CD4-positive, alpha-beta T cell (primary cell): ENCODE data around the gene ADGRG6. TPM values are rescaled to one million over a fixed set of nuclear protein-coding genes. Genes with fewer than 3 reads are reported as not detected.
A peak's percentile ranks its signal among the peaks of the same experiment; 100 is the strongest.

Experiments
- ATAC-seq: fragments of 200-7000 bp; cut with Tn5 transposase; one replicate; pipeline ENCODE4 v1.10.0; 2022; ENCODE audit warnings: mild to moderate bottlenecking; ENCODE audit not compliant: poor library complexity
- CTCF ChIA-PET: fragments of 350-600 bp; sonication (Branson Sonifier 250); formaldehyde crosslinking; loops from one replicate; lab custom pipeline; 2021; ENCODE audit warnings: antibody characterized with exemption, inconsistent platforms; lab: Charles Lee
- POLR2A ChIA-PET: fragments of 350-600 bp; sonication (Branson Sonifier 250); formaldehyde crosslinking; loops from one replicate; lab custom pipeline; 2021; ENCODE audit warnings: antibody characterized with exemption, inconsistent platforms; lab: Charles Lee
- DNase-seq, 14 experiments: peaks; one replicate each; pipeline ENCODE4 v3.0.0-alpha.2; 2013 to 2020; ENCODE audit warnings: mixed read lengths in 2 of 14
- H3K27ac ChIP-seq, 2 donors: one replicate each; pipeline versions ENCODE4 v1.5.1 to v1.7.0; 2013; ENCODE audit warnings: low read length in 2 of 2, low read depth in 1 of 2, mild to moderate bottlenecking in 1 of 2
- H3K27me3 ChIP-seq, 2 experiments: 1 replicate in 1 of 2; 2 replicates in 1 of 2; pipeline versions ENCODE4 v1.6.1 to v1.7.0; 2013; ENCODE audit warnings: low read length in 2 of 2, control low read depth in 1 of 2, mild to moderate bottlenecking in 1 of 2, moderate library complexity in 1 of 2; ENCODE audit not compliant: insufficient read depth in 2 of 2, control insufficient read depth in 1 of 2
- H3K36me3 ChIP-seq: one replicate; pipeline ENCODE4 v1.6.1; 2013; ENCODE audit warnings: low read length, control low read depth; ENCODE audit not compliant: insufficient read depth
- H3K4me1 ChIP-seq: one replicate; pipeline ENCODE4 v1.6.1; 2013; ENCODE audit warnings: low read length, control low read depth; ENCODE audit not compliant: insufficient read depth
- H3K4me3 ChIP-seq: one replicate; pipeline ENCODE4 v1.5.1; 2013; ENCODE audit warnings: mild to moderate bottlenecking, low read length, moderate library complexity
- H3K9me3 ChIP-seq, 2 experiments: 1 replicate in 1 of 2; 2 replicates in 1 of 2; pipeline versions ENCODE4 v1.6.1 to v1.7.0; 2013; ENCODE audit warnings: low read length in 2 of 2, mild to moderate bottlenecking in 2 of 2, control low read depth in 1 of 2, moderate library complexity in 1 of 2; ENCODE audit not compliant: control insufficient read depth in 1 of 2, insufficient read depth in 1 of 2
- H3K27ac Mint-ChIP-seq: one replicate; pipeline ENCODE4 v1.8.0; 2020; ENCODE audit warnings: mixed read lengths
- H3K27me3 Mint-ChIP-seq: one replicate; pipeline ENCODE4 v1.8.0; 2021; ENCODE audit warnings: mixed read lengths
- H3K36me3 Mint-ChIP-seq: one replicate; pipeline ENCODE4 v1.8.0; 2021; ENCODE audit warnings: low read depth, mixed read lengths
- H3K4me1 Mint-ChIP-seq: one replicate; pipeline ENCODE4 v1.8.0; 2021; ENCODE audit warnings: low read depth, mixed read lengths
- H3K4me3 Mint-ChIP-seq: one replicate; pipeline ENCODE4 v1.8.0; 2020; ENCODE audit warnings: mild to moderate bottlenecking, mixed read lengths
- H3K9me3 Mint-ChIP-seq: one replicate; pipeline ENCODE4 v1.8.0; 2020; ENCODE audit warnings: mixed read lengths
- CTCF ChIP-seq: fragments of 200-600 bp; IDR thresholded peaks from one replicate; pipeline ENCODE4 v1.8.0; 2022; ENCODE audit warnings: antibody characterized with exemption, mild to moderate bottlenecking
- intact Hi-C, 2 experiments: fragments of 100-400 bp; cut with DNase I in 1 of 2; cut with micrococcal nuclease in 1 of 2; formaldehyde crosslinking; loops; one replicate each; pipeline versions ENCODE4 v1.15.1 to v1.9.0; 2023 to 2025; cut with DNase I, micrococcal nuclease
- total RNA-seq, 174 experiments: library from RNA in 2 of 174; stranded (reverse) in 2 of 174; gene quantifications; one replicate each; pipeline ENCODE4 v1.2.3 and lab custom pipeline; 2021 to 2026

ADGRG6 gene
- total RNA-seq, 2 experiments from 2014 or later, result 0.31 to 0.63 TPM

GRCh38 chr6:142328070-142328469 is 26.3 kb downstream of the ADGRG6 start:
- H3K9me3 Mint-ChIP-seq, result no peaks in the 10 kb centered on the region
- H3K27ac Mint-ChIP-seq, result no peak overlapping the region
- ChIA-PET CTCF (no interaction called here), POLR2A (no interaction called here)
- H3K36me3 Mint-ChIP-seq, result no peaks in the 10 kb centered on the region
- Histone ChIP-seq H3K4me1 (no peaks in the 10 kb centered on the region), H3K27me3 (no peaks in the 10 kb centered on the region), H3K36me3 (no peaks in the 10 kb centered on the region), H3K9me3 (no peaks in the 10 kb centered on the region), H3K4me3 (no peak overlapping the region), H3K27ac (no peak overlapping the region)
- H3K4me1 Mint-ChIP-seq, result peaks cover 10% of the 10 kb centered on the region
- DNase-seq (no peak), ATAC-seq (no peak)
- H3K4me3 Mint-ChIP-seq, result no peak overlapping the region
- no peak for TF ChIP-seq CTCF
- intact Hi-C loops, result no loop called here
- H3K27me3 Mint-ChIP-seq, result peaks cover 5% of the 10 kb centered on the region

GRCh38 chr6:142329486-142330113 is 27.8 kb downstream of the ADGRG6 start:
- Histone ChIP-seq H3K27me3 (no peaks in the 10 kb centered on the region), H3K27ac (no peak overlapping the region), H3K36me3 (no peaks in the 10 kb centered on the region), H3K4me3 (no peak overlapping the region), H3K9me3 (no peaks in the 10 kb centered on the region), H3K4me1 (no peaks in the 10 kb centered on the region)
- Mint-ChIP-seq H3K9me3 (no peaks in the 10 kb centered on the region), H3K4me3 (no peak overlapping the region), H3K4me1 (peaks cover 10% of the 10 kb centered on the region), H3K27ac (no peak overlapping the region), H3K27me3 (peaks cover 3% of the 10 kb centered on the region), H3K36me3 (no peaks in the 10 kb centered on the region)
- ChIA-PET CTCF (interaction anchor here (1.2 to 1.6 kb wide), 2 partner anchors 13 to 14 kb away, joined by 3 read pairs; no protein-coding TSS in a partner anchor), POLR2A (interaction anchor here (1.0 kb wide), 1 partner anchor 18 kb away, joined by 3 read pairs; no protein-coding TSS in a partner anchor)
- DNase-seq, result no peak
- ATAC-seq, result no peak
- no peak for TF ChIP-seq CTCF
- intact Hi-C loops, result no loop called here

GRCh38 chr6:142331075-142331551 is 29.3 kb downstream of the ADGRG6 start:
- Histone ChIP-seq H3K27me3 (no peaks in the 10 kb centered on the region), H3K9me3 (no peaks in the 10 kb centered on the region), H3K4me1 (no peaks in the 10 kb centered on the region), H3K36me3 (no peaks in the 10 kb centered on the region), H3K4me3 (no peak overlapping the region), H3K27ac (no peak overlapping the region)
- TF ChIP-seq CTCF, result no peak
- H3K9me3 Mint-ChIP-seq, result no peaks in the 10 kb centered on the region
- H3K4me1 Mint-ChIP-seq, result peaks cover 10% of the 10 kb centered on the region
- ATAC-seq (peak; percentile 96), DNase-seq (peak in 7 of 14 experiments; percentile 3 to 61 (median 30))
- ChIA-PET POLR2A (interaction anchor here (0.9 to 1.2 kb wide), 2 partner anchors 8 to 26 kb away, joined by 4 to 5 read pairs; no protein-coding TSS in a partner anchor), CTCF (interaction anchor here (1.0 kb wide), 1 partner anchor 10 kb away, joined by 3 read pairs; no protein-coding TSS in a partner anchor)
- H3K27me3 Mint-ChIP-seq, result no peaks in the 10 kb centered on the region
- no peaks in the 10 kb centered on the region for H3K36me3 Mint-ChIP-seq
- intact Hi-C loops, result no loop called here
- no peak overlapping the region for H3K4me3 Mint-ChIP-seq
- H3K27ac Mint-ChIP-seq, result peak overlapping the region; percentile 34
